Amniotic epithelial cell (primary cell): Measurements from ENCODE around the gene POLR3H.
"Not testable (repeated sequence)": the region's sequence is repeated elsewhere in the genome, so short reads cannot be mapped to it uniquely, and the experiment has no call there.

ENCODE experiments used
- DNase-seq: peaks from one replicate; pipeline ENCODE4 v3.0.0-alpha.2; 2010; ENCODE audit warnings: low read depth

The POLR3H gene

GRCh38 chr22:41543854-41544670, at the start of gene POLR3H:
Gene POLR3H (minus strand): TSS chr22:41544470. CDS start chr22:41544101, 369 bp downstream.
- peak; percentile 97 for DNase-seq

GRCh38 chr22:41593336-41593960, 49.2 kb upstream of the POLR3H start:
- DNase-seq: not testable (repeated sequence)

GRCh38 chr22:41589391-41590241, 45.3 kb upstream of the POLR3H start, which contains the start of gene PMM1:
Gene PMM1 (minus strand): TSS chr22:41589840. CDS start chr22:41589805, 35 bp downstream.
- DNase-seq: peak; percentile 99

- no peak for DNase-seq
These were observed 43.1 kb upstream of the POLR3H start for GRCh38 chr22:41587347-41587723.

GRCh38 chr22:41585898-41586297, 41.6 kb upstream of the POLR3H start:
- DNase-seq: no peak

GRCh38 chr22:41584881-41585280, 40.6 kb upstream of the POLR3H start:
- DNase-seq: no peak

GRCh38 chr22:41582694-41583093, 38.4 kb upstream of the POLR3H start:
- no peak for DNase-seq

- DNase-seq: no peak
These were observed 35.7 kb upstream of the POLR3H start for GRCh38 chr22:41579997-41580355.

- DNase-seq: no peak
These were observed 35.2 kb upstream of the POLR3H start for GRCh38 chr22:41579297-41579996.

- DNase-seq: no peak
These were observed 34.5 kb upstream of the POLR3H start for GRCh38 chr22:41578818-41579217.

- DNase-seq: no peak
These were observed 33.8 kb upstream of the POLR3H start for GRCh38 chr22:41578114-41578513.

GRCh38 chr22:41576877-41577276, 32.6 kb upstream of the POLR3H start:
- DNase-seq: peak; percentile 33

GRCh38 chr22:41575533-41575932, 31.3 kb upstream of the POLR3H start:
- DNase-seq: no peak

- DNase-seq: no peak
These were observed 30.6 kb upstream of the POLR3H start for GRCh38 chr22:41574847-41575381.

- no peak for DNase-seq
These were observed 29.4 kb upstream of the POLR3H start for GRCh38 chr22:41573677-41574076.

- not testable (repeated sequence) for DNase-seq
These were observed 28.0 kb upstream of the POLR3H start for GRCh38 chr22:41572305-41572704.

GRCh38 chr22:41571786-41572185, 27.5 kb upstream of the POLR3H start:
- no peak for DNase-seq

- DNase-seq: no peak
These were observed 26.0 kb upstream of the POLR3H start for GRCh38 chr22:41570221-41570620.

- DNase-seq: no peak
These were observed 24.5 kb upstream of the POLR3H start for GRCh38 chr22:41568811-41569210.

GRCh38 chr22:41567512-41567768, 23.2 kb upstream of the POLR3H start:
- no peak for DNase-seq

GRCh38 chr22:41565403-41566054, 21.3 kb upstream of the POLR3H start:
- peak; percentile 84 for DNase-seq
